Measurements from ENCODE around the gene RFTN1. TPM values are rescaled to one million over a fixed set of nuclear protein-coding genes. Genes with fewer than 3 reads are reported as not detected.
"Not testable (repeated sequence)": the region's sequence is repeated elsewhere in the genome, so short reads cannot be mapped to it uniquely, and the experiment has no call there.

The RFTN1 gene
- total and polyA plus RNA-seq, 7 donors: 10.9 to 26.4 (median 22.2) TPM

DNA sequence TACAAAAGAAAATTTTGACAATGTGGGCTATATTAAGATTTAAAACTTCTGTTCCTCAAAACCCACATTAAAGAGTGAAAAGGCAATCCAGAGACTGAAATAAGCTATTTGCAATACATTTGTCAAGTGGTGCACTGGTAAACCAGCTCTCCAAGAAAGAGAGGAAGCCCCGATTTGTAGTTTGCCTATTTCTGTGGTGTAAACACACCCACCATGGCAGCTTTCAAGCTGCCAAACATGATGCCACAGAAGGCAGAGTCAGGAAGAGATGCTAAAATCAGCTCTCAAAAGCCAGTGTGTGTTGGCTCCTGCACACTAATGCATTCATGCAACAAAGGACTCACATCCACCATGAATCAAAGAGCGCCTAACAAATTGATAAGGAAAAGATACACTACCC lies 17.5 kb downstream of the RFTN1 start:
- TF ChIP-seq, protein P1, sequence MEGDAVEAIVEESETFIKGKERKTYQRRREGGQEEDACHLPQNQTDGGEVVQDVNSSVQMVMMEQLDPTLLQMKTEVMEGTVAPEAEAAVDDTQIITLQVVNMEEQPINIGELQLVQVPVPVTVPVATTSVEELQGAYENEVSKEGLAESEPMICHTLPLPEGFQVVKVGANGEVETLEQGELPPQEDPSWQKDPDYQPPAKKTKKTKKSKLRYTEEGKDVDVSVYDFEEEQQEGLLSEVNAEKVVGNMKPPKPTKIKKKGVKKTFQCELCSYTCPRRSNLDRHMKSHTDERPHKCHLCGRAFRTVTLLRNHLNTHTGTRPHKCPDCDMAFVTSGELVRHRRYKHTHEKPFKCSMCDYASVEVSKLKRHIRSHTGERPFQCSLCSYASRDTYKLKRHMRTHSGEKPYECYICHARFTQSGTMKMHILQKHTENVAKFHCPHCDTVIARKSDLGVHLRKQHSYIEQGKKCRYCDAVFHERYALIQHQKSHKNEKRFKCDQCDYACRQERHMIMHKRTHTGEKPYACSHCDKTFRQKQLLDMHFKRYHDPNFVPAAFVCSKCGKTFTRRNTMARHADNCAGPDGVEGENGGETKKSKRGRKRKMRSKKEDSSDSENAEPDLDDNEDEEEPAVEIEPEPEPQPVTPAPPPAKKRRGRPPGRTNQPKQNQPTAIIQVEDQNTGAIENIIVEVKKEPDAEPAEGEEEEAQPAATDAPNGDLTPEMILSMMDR (IDR thresholded peaks at IDR 0.05): no peak
- TF ChIP-seq POLR2AphosphoS5 (IDR thresholded peaks at IDR 0.05) (no peak), POLR2A (IDR thresholded peaks at IDR 0.05) (no peak), EP300 (IDR thresholded peaks at IDR 0.05) (no peak)
- no peak for DNase-seq
- no peaks in the 10 kb centered on the region for H3K36me3 ChIP-seq
- 69 to 81% methylated on average over 2 of the region's 2 CpGs for whole genome bisulfite sequencing, 2 donors
- H3K27ac ChIP-seq: peak overlapping the region in 1 of 4 donors; percentile 60
- no peaks in the 10 kb centered on the region for H3K27me3 ChIP-seq
- H3K4me1 ChIP-seq: peaks cover 0 to 7% (median 0%) of the 10 kb centered on the region in 4 donors
- no peaks in the 10 kb centered on the region for H3K9me3 ChIP-seq
- intact Hi-C loops (cut with DNase I): no loop called here
- H3K4me3 ChIP-seq: no peak overlapping the region

DNA sequence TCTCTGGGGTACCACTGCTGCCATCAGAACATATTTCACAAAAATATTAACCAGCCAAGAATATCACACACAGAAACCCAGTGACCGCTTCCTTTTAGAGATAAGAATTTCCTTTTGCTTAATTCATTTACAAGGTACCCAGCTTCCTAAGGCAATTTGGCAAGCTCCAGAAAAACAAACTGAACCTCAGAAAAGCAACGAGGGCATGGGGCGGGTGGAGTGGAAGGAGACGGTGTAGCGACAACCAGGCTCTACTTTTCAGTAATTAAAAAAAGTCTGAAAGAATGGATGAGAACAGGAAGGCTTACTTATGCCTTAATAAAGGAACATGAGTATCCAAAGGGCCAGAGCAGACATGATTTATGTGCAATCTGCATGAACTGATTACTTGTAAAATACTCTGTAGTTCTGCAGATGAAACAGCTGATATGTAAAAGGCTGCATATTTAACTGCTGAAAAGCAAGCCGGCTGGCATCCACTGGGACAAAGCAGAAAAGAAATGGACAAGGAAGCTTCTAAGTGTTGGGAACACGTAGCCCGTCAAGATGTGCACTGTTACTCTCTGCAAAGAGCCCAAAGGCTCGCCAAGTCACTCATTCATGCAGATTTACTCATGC lies 18.6 kb downstream of the RFTN1 start:
- H3K4me1 ChIP-seq: peaks cover 0 to 7% (median 0%) of the 10 kb centered on the region in 4 donors
- intact Hi-C loops (cut with DNase I): no loop called here
- H3K4me3 ChIP-seq: no peak overlapping the region
- no peak for DNase-seq
- no peaks in the 10 kb centered on the region for H3K36me3 ChIP-seq
- H3K9me3 ChIP-seq: no peaks in the 10 kb centered on the region
- no peaks in the 10 kb centered on the region for H3K27me3 ChIP-seq
- 53% methylated on average over 9 of the region's 9 CpGs for WGBS, 2 donors
- TF ChIP-seq EP300 (IDR thresholded peaks at IDR 0.05) (no peak), POLR2AphosphoS5 (IDR thresholded peaks at IDR 0.05) (no peak), POLR2A (IDR thresholded peaks at IDR 0.05) (no peak)
- TF ChIP-seq, protein P1 (IDR thresholded peaks at IDR 0.05): no peak
- H3K27ac ChIP-seq: peak overlapping the region in 2 of 4 donors; percentile 11 to 60

DNA sequence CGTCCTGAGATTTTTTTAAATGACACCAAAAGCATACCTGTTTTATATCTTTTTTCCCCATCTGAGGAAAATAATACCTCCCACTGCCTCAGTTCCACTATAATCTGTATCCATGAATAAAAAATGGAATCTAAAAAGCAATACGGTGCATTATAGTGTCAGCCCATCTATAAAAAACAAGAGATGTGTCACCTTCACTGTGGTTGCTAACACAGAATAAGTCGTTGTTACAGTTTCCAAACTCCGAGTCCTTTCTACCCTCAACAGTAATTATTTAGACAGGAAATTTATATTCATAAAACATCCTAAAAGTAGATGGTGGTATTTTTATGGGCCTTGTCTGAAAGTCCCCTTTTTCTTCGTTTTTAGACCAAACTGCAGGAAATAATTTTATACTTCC lies 19.4 kb downstream of the RFTN1 start:
- H3K4me3 ChIP-seq: no peak overlapping the region
- no peaks in the 10 kb centered on the region for H3K27me3 ChIP-seq
- H3K9me3 ChIP-seq: no peaks in the 10 kb centered on the region
- intact Hi-C loops (cut with DNase I): no loop called here
- TF ChIP-seq POLR2AphosphoS5 (IDR thresholded peaks at IDR 0.05) (no peak), EP300 (IDR thresholded peaks at IDR 0.05) (no peak), POLR2A (IDR thresholded peaks at IDR 0.05) (no peak)
- TF ChIP-seq, protein P1 (IDR thresholded peaks at IDR 0.05): no peak
- no peak for DNase-seq
- peak overlapping the region in 2 of 4 donors; percentile 11 to 60 for H3K27ac ChIP-seq
- no peaks in the 10 kb centered on the region for H3K36me3 ChIP-seq
- WGBS, 2 donors: 75 to 76% methylated on average over 5 of the region's 5 CpGs
- peaks cover 0 to 7% (median 0%) of the 10 kb centered on the region in 4 donors for H3K4me1 ChIP-seq

DNA sequence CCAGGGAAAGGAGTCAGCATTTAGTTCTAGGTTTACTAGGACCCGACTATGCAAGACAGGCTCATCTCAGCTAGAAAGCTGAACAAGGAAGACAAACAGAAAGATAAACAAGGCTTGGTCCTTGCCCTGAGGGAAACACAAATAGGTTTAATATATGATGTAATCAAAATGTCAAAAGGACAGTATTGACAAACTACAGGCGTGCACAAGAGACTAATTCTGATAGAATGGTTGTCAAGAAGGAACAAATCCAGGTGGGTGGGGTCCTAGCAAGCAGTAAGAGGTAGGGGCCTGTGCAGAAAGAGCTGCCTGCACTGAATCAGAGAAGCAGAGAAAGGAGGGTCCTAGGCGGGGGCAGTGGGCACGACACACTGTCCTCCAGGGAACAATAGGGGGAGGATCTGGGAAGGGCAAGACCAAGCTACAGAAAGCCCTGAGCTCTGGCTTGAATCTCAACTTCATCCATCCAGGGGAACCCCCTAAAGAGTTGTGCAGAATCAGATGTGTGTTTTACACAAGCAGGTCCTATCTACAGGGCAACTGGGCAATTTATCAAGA lies 23.4 kb downstream of the RFTN1 start:
- TF ChIP-seq POLR2AphosphoS5 (IDR thresholded peaks at IDR 0.05): no peak
- no peak for TF ChIP-seq EP300 (IDR thresholded peaks at IDR 0.05)
- no peak for TF ChIP-seq POLR2A (IDR thresholded peaks at IDR 0.05)
- TF ChIP-seq, protein P1 (IDR thresholded peaks at IDR 0.05): no peak

DNA sequence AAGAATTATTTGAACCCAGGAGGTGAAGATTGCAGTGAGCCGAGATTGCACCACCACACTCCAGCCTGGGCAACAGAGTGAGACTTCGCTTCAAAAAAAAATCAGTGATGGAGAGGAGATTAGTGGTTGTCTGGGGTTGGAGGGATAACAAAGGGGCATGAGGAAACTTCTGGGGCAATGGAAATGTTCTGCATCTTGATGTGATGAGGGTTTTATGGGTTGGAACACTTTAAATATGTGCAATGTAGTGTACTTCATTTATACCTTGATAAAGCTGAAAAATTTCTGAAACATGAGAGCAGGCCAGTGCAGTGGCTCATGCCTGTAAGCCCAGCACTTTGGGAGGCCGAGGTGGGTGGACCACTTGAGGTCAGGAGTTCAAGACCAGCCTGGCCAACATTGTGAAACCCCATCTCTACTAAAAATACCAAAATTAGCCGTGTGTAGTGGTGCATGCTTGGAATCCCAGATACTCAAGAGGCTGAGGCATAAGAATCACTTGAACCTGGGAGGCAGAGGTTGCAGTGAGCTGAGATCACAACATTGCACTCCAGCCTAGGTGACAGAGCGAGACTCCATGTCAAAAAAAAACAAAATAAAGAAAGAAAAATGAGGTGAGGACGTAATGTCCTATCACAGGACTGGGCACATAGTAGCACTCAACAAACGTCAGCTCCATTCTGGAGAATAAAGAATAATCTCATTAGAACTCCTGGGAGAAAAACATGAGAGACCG lies 24.0 kb downstream of the RFTN1 start:
- intact Hi-C loops (cut with DNase I); H3K9me3 ChIP-seq; H3K27me3 ChIP-seq; H3K4me3 ChIP-seq; H3K4me1 ChIP-seq; H3K36me3 ChIP-seq; DNase-seq: not testable (repeated sequence)
- H3K27ac ChIP-seq: peak overlapping the region in 1 of 4 donors; percentile 76
- WGBS, 2 donors: 88 to 90% methylated on average over 8 of the region's 8 CpGs

More for the DNA sequence above, 23.4 kb downstream of the RFTN1 start:
- H3K36me3 ChIP-seq: no peaks in the 10 kb centered on the region
- H3K9me3 ChIP-seq: no peaks in the 10 kb centered on the region
- WGBS, 2 donors: 48 to 71% methylated on average over 4 of the region's 4 CpGs
- intact Hi-C loops (cut with DNase I): no loop called here
- H3K4me1 ChIP-seq: peaks cover 0 to 4% (median 0%) of the 10 kb centered on the region in 4 donors
- no peak overlapping the region for H3K4me3 ChIP-seq
- peak overlapping the region in 1 of 4 donors; percentile 76 for H3K27ac ChIP-seq
- no peaks in the 10 kb centered on the region for H3K27me3 ChIP-seq
- no peak for DNase-seq

Measured in sigmoid colon (tissue), 7 donors.